ENCODE measurements around the gene NTM. TPM values are rescaled to one million over a fixed set of nuclear protein-coding genes. Genes with fewer than 3 reads are reported as not detected.

NTM gene
- total RNA-seq, 4 donors from 2014 or later, result 0.40 to 3.1 (median 2.1) TPM; not detected in 1

GRCh38 chr11:131385763-131386390 lies 15.5 kb downstream of the NTM start:
- TF ChIP-seq POLR2A (IDR thresholded peaks at IDR 0.05), result no peak
- no peak for TF ChIP-seq CTCF (IDR thresholded peaks at IDR 0.05)
- TF ChIP-seq POLR2AphosphoS5 (IDR thresholded peaks at IDR 0.05), result no peak
- no peak for TF ChIP-seq EP300 (IDR thresholded peaks at IDR 0.05; ENCODE audit: low read depth)
- in situ Hi-C loops (cut with MboI; ENCODE audit: low pct_ligation_motif_present in 1 of 4, low pct_unique_long_range_greater_than_20kb in 1 of 4, low sequenced_read_pairs in 3 of 4), result no loop called here
- Histone ChIP-seq H3K27ac (peak overlapping the region in 2 of 4 donors; percentile 33 to 44), H3K4me3 (no peak overlapping the region), H3K9me3 (no peaks in the 10 kb centered on the region), H3K4me1 (peaks cover 0 to 12% (median 3%) of the 10 kb centered on the region in 4 donors), H3K36me3 (no peaks in the 10 kb centered on the region), H3K27me3 (no peaks in the 10 kb centered on the region)
- DNase-seq, result no peak
- 39 to 43% methylated on average over 4 of the region's 4 CpGs for WGBS, 2 donors (ENCODE audit: low coverage in 1 of 2)
- intact Hi-C loops (cut with DNase I; ENCODE audit: low total_unique reads), result loop anchor here (5.0 kb wide), 1 partner anchor 1906 kb away; no protein-coding TSS in a partner anchor

- intact Hi-C loops (cut with DNase I; ENCODE audit: low total_unique reads) (loop anchor here (5.0 kb wide), 1 partner anchor 1906 kb away; no protein-coding TSS in a partner anchor), in situ Hi-C loops (cut with MboI; ENCODE audit: low pct_ligation_motif_present in 1 of 4, low pct_unique_long_range_greater_than_20kb in 1 of 4, low sequenced_read_pairs in 3 of 4) (no loop called here)
- Histone ChIP-seq H3K27me3 (no peaks in the 10 kb centered on the region), H3K4me3 (no peak overlapping the region), H3K27ac (peak overlapping the region in 2 of 4 donors; percentile 33 to 44), H3K9me3 (no peaks in the 10 kb centered on the region), H3K4me1 (peaks cover 0 to 12% (median 3%) of the 10 kb centered on the region in 4 donors), H3K36me3 (no peaks in the 10 kb centered on the region)
- DNase-seq, result no peak
- WGBS, 2 donors (ENCODE audit: low coverage in 1 of 2), result 47 to 60% methylated on average over 1 to 2 of the region's 2 CpGs
- no peak for TF ChIP-seq EP300 (IDR thresholded peaks at IDR 0.05; ENCODE audit: low read depth)
- no peak for TF ChIP-seq CTCF (IDR thresholded peaks at IDR 0.05)
- no peak for TF ChIP-seq POLR2A (IDR thresholded peaks at IDR 0.05)
- TF ChIP-seq POLR2AphosphoS5 (IDR thresholded peaks at IDR 0.05), result no peak
These were observed 16.0 kb downstream of the NTM start for GRCh38 chr11:131386408-131386807.

- no peak for DNase-seq
- H3K27me3 ChIP-seq, result no peaks in the 10 kb centered on the region
- H3K36me3 ChIP-seq, result no peaks in the 10 kb centered on the region
- intact Hi-C loops (cut with DNase I; ENCODE audit: low total_unique reads), result loop anchor here (5.0 kb wide), 1 partner anchor 1904 kb away; no protein-coding TSS in a partner anchor
- 61 to 66% methylated on average over 3 of the region's 3 CpGs for WGBS, 2 donors (ENCODE audit: low coverage in 1 of 2)
- H3K27ac ChIP-seq, result no peak overlapping the region
- H3K9me3 ChIP-seq, result no peaks in the 10 kb centered on the region
- peaks cover 0 to 12% (median 3%) of the 10 kb centered on the region in 4 donors for H3K4me1 ChIP-seq
- H3K4me3 ChIP-seq, result no peak overlapping the region
- in situ Hi-C loops (cut with MboI; ENCODE audit: low pct_ligation_motif_present in 1 of 4, low pct_unique_long_range_greater_than_20kb in 1 of 4, low sequenced_read_pairs in 3 of 4), result no loop called here
- no peak for TF ChIP-seq POLR2AphosphoS5 (IDR thresholded peaks at IDR 0.05)
- TF ChIP-seq CTCF (IDR thresholded peaks at IDR 0.05), result no peak
- no peak for TF ChIP-seq POLR2A (IDR thresholded peaks at IDR 0.05)
- TF ChIP-seq EP300 (IDR thresholded peaks at IDR 0.05; ENCODE audit: low read depth), result no peak
These were observed 17.6 kb downstream of the NTM start for GRCh38 chr11:131388030-131388429.

GRCh38 chr11:131389582-131389981 lies 19.2 kb downstream of the NTM start:
- H3K4me1 ChIP-seq, result peaks cover 0 to 12% (median 3%) of the 10 kb centered on the region in 4 donors
- DNase-seq, result no peak
- H3K27me3 ChIP-seq, result no peaks in the 10 kb centered on the region
- intact Hi-C loops (cut with DNase I; ENCODE audit: low total_unique reads) (loop anchor here (5.0 kb wide), 1 partner anchor 1903 kb away; no protein-coding TSS in a partner anchor), in situ Hi-C loops (cut with MboI; ENCODE audit: low pct_ligation_motif_present in 1 of 4, low pct_unique_long_range_greater_than_20kb in 1 of 4, low sequenced_read_pairs in 3 of 4) (no loop called here)
- no peak overlapping the region for H3K27ac ChIP-seq
- no peaks in the 10 kb centered on the region for H3K9me3 ChIP-seq
- H3K36me3 ChIP-seq, result no peaks in the 10 kb centered on the region
- TF ChIP-seq POLR2AphosphoS5 (IDR thresholded peaks at IDR 0.05), result no peak
- TF ChIP-seq POLR2A (IDR thresholded peaks at IDR 0.05), result no peak
- TF ChIP-seq EP300 (IDR thresholded peaks at IDR 0.05; ENCODE audit: low read depth), result no peak
- TF ChIP-seq CTCF (IDR thresholded peaks at IDR 0.05), result no peak
- 62 to 78% methylated on average over 5 of the region's 5 CpGs for WGBS, 2 donors (ENCODE audit: low coverage in 1 of 2)
- H3K4me3 ChIP-seq, result no peak overlapping the region

Data from transverse colon (tissue), 4 donors.